T47D (cell line): ENCODE data around the gene MTA2.

Experiments used
- DNase-seq, 2 experiments: peaks; one replicate each; pipeline versions ENCODE4 v3.0.0 to v3.0.0-alpha.2; 2011 to 2012; ENCODE audit warnings: low read depth in 1 of 2, low spot score in 1 of 2
- JUND ChIP-seq: IDR thresholded peaks from 2 replicates; pipeline ENCODE4 v1.6.1; 2012; ENCODE audit warnings: low read depth
- in situ Hi-C: cut with HindIII; loops from 2 replicates; pipeline ENCODE4 v1.10.0; 2016; ENCODE audit warnings: low sequenced_read_pairs, low pct_unique_long_range_greater_than_20kb

The MTA2 gene

GRCh38 chr11:62548545-62549335, 52.9 kb downstream of the MTA2 start:
- in situ Hi-C loops: no loop called here
- TF ChIP-seq JUND: no peak
- peak in 1 of 2 experiments; percentile 70 for DNase-seq

GRCh38 chr11:62547691-62548281, 53.9 kb downstream of the MTA2 start:
- TF ChIP-seq JUND: no peak
- DNase-seq: peak; percentile 66 to 87
- in situ Hi-C loops: no loop called here

GRCh38 chr11:62546929-62547625, 54.6 kb downstream of the MTA2 start:
- in situ Hi-C loops: no loop called here
- DNase-seq: peak; percentile 51 to 73
- TF ChIP-seq JUND: no peak; the same call in 1 of the 2 replicates

- DNase-seq: peak; percentile 87 to 88
- in situ Hi-C loops: no loop called here
- TF ChIP-seq JUND: no peak
Observed at GRCh38 chr11:62546244-62546928, 55.3 kb downstream of the MTA2 start, which contains the start of gene AHNAK. AHNAK (minus strand) TSS chr11:62546806; CDS start chr11:62536098, 10,708 bp downstream.

- TF ChIP-seq JUND: no peak
- DNase-seq: peak; percentile 95 to 96
- in situ Hi-C loops: no loop called here
Observed at GRCh38 chr11:62545437-62546243, 56.0 kb downstream of the MTA2 start.

GRCh38 chr11:62544581-62545436, 56.9 kb downstream of the MTA2 start:
- DNase-seq: peak; percentile 31 to 51
- in situ Hi-C loops: no loop called here
- no peak for TF ChIP-seq JUND

GRCh38 chr11:62543680-62544444, 57.8 kb downstream of the MTA2 start:
- TF ChIP-seq JUND: no peak
- peak in 1 of 2 experiments; percentile 81 for DNase-seq
- in situ Hi-C loops: no loop called here
